Right lung (tissue), 10 donors: Measurements from ENCODE around the gene KIF18A. TPM values are rescaled to one million over a fixed set of nuclear protein-coding genes. Genes with fewer than 3 reads are reported as not detected.
"Not testable (repeated sequence)": the region's sequence is repeated elsewhere in the genome, so short reads cannot be mapped to it uniquely, and the experiment has no call there.

Experiments used
- DNase-seq, 2 donors: peaks; one replicate each; pipeline ENCODE4 v3.0.0-alpha.2; 2013
- long read RNA-seq, 8 donors: transcript quantifications; one replicate each; lab custom pipeline, GENCODE V29; 2026
- polyA plus RNA-seq, 5 donors: library from polyadenylated mRNA; unstranded; fragments of 120-200 nt; gene quantifications; one replicate each; pipeline versions ENCODE4 v1.2.1 to v1.2.3, GENCODE V29; 2013; ENCODE audit warnings: inconsistent platforms in 1 of 5, low replicate concordance in 1 of 5; ENCODE audit not compliant: insufficient read length in 5 of 5, insufficient read depth in 1 of 5

KIF18A gene
- polyA plus RNA-seq: 10 to 100 TPM in 3 of 5 donors, 1 to 10 TPM in 2; 5.0 to 16.9 (median 10.3) TPM
- long read RNA-seq, donor 1, partial matches to known transcripts: 0 of 2 reads
- long read RNA-seq, donor 1, other reads (novel, unspliced or antisense): 0 of 2 reads
- long read RNA-seq, donor 2, partial matches to known transcripts: 0 of 1 reads
- long read RNA-seq, donor 2, other reads (novel, unspliced or antisense): 0 of 1 reads
- long read RNA-seq, donor 3, partial matches to known transcripts: 10 of 11 reads
- long read RNA-seq, donor 3, other reads (novel, unspliced or antisense): 0 of 11 reads
- long read RNA-seq, donor 4: 0 reads
- long read RNA-seq, donor 5, partial matches to known transcripts: 0 of 5 reads
- long read RNA-seq, donor 5, other reads (novel, unspliced or antisense): 0 of 5 reads
- long read RNA-seq, donor 6, partial matches to known transcripts: 0 of 1 reads
- long read RNA-seq, donor 6, other reads (novel, unspliced or antisense): 0 of 1 reads
- long read RNA-seq, donor 7, partial matches to known transcripts: 0 of 3 reads
- long read RNA-seq, donor 7, other reads (novel, unspliced or antisense): 0 of 3 reads
- long read RNA-seq, donor 8, partial matches to known transcripts: 0 of 2 reads
- long read RNA-seq, donor 8, other reads (novel, unspliced or antisense): 0 of 2 reads

GRCh38 chr11:28107750-28108618, at the start of gene KIF18A, which contains the start of gene METTL15:
KIF18A (minus strand) TSS chr11:28108156; CDS start chr11:28097947, 10,209 bp downstream.
METTL15 (plus strand) TSS chr11:28108388; CDS start chr11:28113335, 4,947 bp downstream.
- peak; percentile 99 for DNase-seq

- no peak for DNase-seq
Measured at GRCh38 chr11:28153586-28153985, 45.6 kb upstream of the KIF18A start.

- DNase-seq: no peak
Measured at GRCh38 chr11:28152743-28153142, 44.8 kb upstream of the KIF18A start.

GRCh38 chr11:28146123-28146751, 38.3 kb upstream of the KIF18A start:
- no peak for DNase-seq

- DNase-seq: no peak
Measured at GRCh38 chr11:28144808-28145207, 36.9 kb upstream of the KIF18A start.

GRCh38 chr11:28142724-28143123, 34.8 kb upstream of the KIF18A start:
- DNase-seq: no peak

GRCh38 chr11:28140689-28141455, 32.9 kb upstream of the KIF18A start:
- DNase-seq: no peak

GRCh38 chr11:28139841-28140415, 32.0 kb upstream of the KIF18A start:
- no peak for DNase-seq

GRCh38 chr11:28137832-28138231, 29.9 kb upstream of the KIF18A start:
- no peak for DNase-seq

GRCh38 chr11:28137366-28137765, 29.4 kb upstream of the KIF18A start:
- DNase-seq: no peak

- DNase-seq: not testable (repeated sequence)
Measured at GRCh38 chr11:28136157-28136556, 28.2 kb upstream of the KIF18A start.

- DNase-seq: no peak
Measured at GRCh38 chr11:28133146-28133545, 25.2 kb upstream of the KIF18A start.

GRCh38 chr11:28132548-28132947, 24.6 kb upstream of the KIF18A start:
- no peak for DNase-seq

GRCh38 chr11:28123151-28123581, 15.2 kb upstream of the KIF18A start:
- DNase-seq: no peak

GRCh38 chr11:28117712-28118111, 9.8 kb upstream of the KIF18A start:
- no peak for DNase-seq

- no peak for DNase-seq
Measured at GRCh38 chr11:28114731-28115130, 6.8 kb upstream of the KIF18A start.

- DNase-seq: no peak
Measured at GRCh38 chr11:28114116-28114515, 6.2 kb upstream of the KIF18A start.

GRCh38 chr11:28110821-28111200, 2.9 kb upstream of the KIF18A start:
- no peak for DNase-seq

- peak; percentile 62 to 70 for DNase-seq
Measured at GRCh38 chr11:28110108-28110820, 2.3 kb upstream of the KIF18A start.

- DNase-seq: no peak
Measured at GRCh38 chr11:28108958-28109357, 1.0 kb upstream of the KIF18A start.
